Smooth muscle cell (in vitro differentiated cells): ENCODE data around the gene CFAP100. TPM values are rescaled to one million over a fixed set of nuclear protein-coding genes. Genes with fewer than 3 reads are reported as not detected.

ENCODE experiments used
- DNase-seq: peaks from one replicate; lab custom pipeline; 2025; ENCODE audit not compliant: unreplicated experiment; lab: John Stamatoyannopoulos, UW
- H2AFZ ChIP-seq: fragments of 200-600 bp; sonication (generic); 2 replicates; pipeline ENCODE4 v1.6.0; 2016; ENCODE audit warnings: antibody characterized with exemption, low read depth, mild to moderate bottlenecking
- H3F3A ChIP-seq: fragments of 200-600 bp; sonication (generic); 2 replicates; pipeline ENCODE4 v1.6.0; 2017; ENCODE audit warnings: antibody characterized with exemption, low read depth
- H3K27ac ChIP-seq: fragments of 200-600 bp; sonication (generic); 2 replicates; pipeline ENCODE4 v1.5.1; 2016; ENCODE audit warnings: low read depth, mild to moderate bottlenecking
- H3K27me3 ChIP-seq: fragments of 200-600 bp; sonication (generic); 2 replicates; pipeline ENCODE4 v1.6.1; 2016; ENCODE audit warnings: low read depth, mild to moderate bottlenecking
- H3K36me3 ChIP-seq: fragments of 200-600 bp; sonication (generic); 2 replicates; pipeline ENCODE4 v1.5.1; 2016; ENCODE audit warnings: low read depth
- H3K4me1 ChIP-seq: fragments of 200-600 bp; sonication (generic); 2 replicates; pipeline ENCODE4 v1.5.1; 2016; ENCODE audit warnings: low read depth
- H3K4me2 ChIP-seq: fragments of 200-600 bp; sonication (generic); 2 replicates; pipeline ENCODE4 v1.6.0; 2016; ENCODE audit warnings: mild to moderate bottlenecking
- H3K4me3 ChIP-seq: fragments of 200-600 bp; sonication (generic); 2 replicates; pipeline ENCODE4 v1.5.1; 2016; ENCODE audit warnings: mild to moderate bottlenecking
- H3K79me2 ChIP-seq: fragments of 200-600 bp; sonication (generic); 2 replicates; pipeline ENCODE4 v1.6.0; 2016; ENCODE audit warnings: low read depth, mild to moderate bottlenecking
- H3K9ac ChIP-seq: fragments of 200-600 bp; sonication (generic); 2 replicates; pipeline ENCODE4 v1.6.0; 2016; ENCODE audit warnings: low read depth
- H3K9me3 ChIP-seq: fragments of 200-600 bp; sonication (generic); replicated peaks from 2 replicates; pipeline ENCODE4 v1.5.1; 2016; ENCODE audit warnings: low read depth
- H4K20me1 ChIP-seq: fragments of 200-600 bp; sonication (generic); 2 replicates; pipeline ENCODE4 v1.6.0; 2016; ENCODE audit warnings: low read depth
- CTCF ChIP-seq: fragments of 200-600 bp; sonication (generic); IDR thresholded peaks from 2 replicates; pipeline ENCODE4 v1.5.1; 2017; ENCODE audit warnings: borderline replicate concordance, mild to moderate bottlenecking, antibody characterized with exemption; ENCODE audit not compliant: insufficient read depth, poor library complexity, severe bottlenecking
- WGBS: methylation state at CpG from one replicate; pipeline ENCODE4 v1.1.7; 2016; ENCODE audit warnings: low lambda C conversion rate; 5-methylcytosine and 5-hydroxymethylcytosine counted together
- polyA plus RNA-seq: library from polyadenylated mRNA; unstranded; fragments of >200 nt; fragmentation: Nextera tagmentation; extraction: Ambion mirVana; gene quantifications from 2 replicates; pipeline ENCODE4 v1.2.1, GENCODE V29; 2016
- total RNA-seq: library from RNA; depleted of rRNA; stranded (reverse); fragments of >200 nt; gene quantifications from 2 replicates; pipeline ENCODE4 v1.2.3, GENCODE V29; 2014

CFAP100 gene
- total and polyA plus RNA-seq, 2 experiments from 2014 or later = not detected

- H3K79me2 ChIP-seq = peaks cover 18% of the 10 kb centered on the region
These were observed 68.8 kb downstream of the CFAP100 start for GRCh38 chr3:126463521-126463920.

GRCh38 chr3:126464093-126464492 is 69.4 kb downstream of the CFAP100 start:
- DNase-seq = no peak
- WGBS = 97% methylated on average over 4 of the region's 4 CpGs
- Histone ChIP-seq H3K27me3 (no peaks in the 10 kb centered on the region), H3K36me3 (peaks cover 14% of the 10 kb centered on the region), H3K4me1 (no peaks in the 10 kb centered on the region), H4K20me1 (peaks cover 62% of the 10 kb centered on the region), H3K79me2 (peaks cover 23% of the 10 kb centered on the region), H3F3A (no peaks in the 10 kb centered on the region), H2AFZ (no peak overlapping the region), H3K4me2 (no peak overlapping the region), H3K4me3 (no peak overlapping the region), H3K9ac (no peak overlapping the region), H3K9me3 (no peaks in the 10 kb centered on the region), H3K27ac (no peak overlapping the region)
- TF ChIP-seq CTCF = no peak

More at GRCh38 chr3:126463521-126463920, 68.8 kb downstream of the CFAP100 start:
- H3K9ac ChIP-seq = no peak overlapping the region
- 94% methylated on average over 2 of the region's 2 CpGs for WGBS
- H3F3A ChIP-seq = no peaks in the 10 kb centered on the region
- H3K4me3 ChIP-seq = no peak overlapping the region
- no peak for DNase-seq
- H3K9me3 ChIP-seq = no peaks in the 10 kb centered on the region
- peaks cover 18% of the 10 kb centered on the region for H3K36me3 ChIP-seq
- no peak overlapping the region for H3K4me2 ChIP-seq
- H3K4me1 ChIP-seq = no peaks in the 10 kb centered on the region
- H4K20me1 ChIP-seq = peaks cover 60% of the 10 kb centered on the region
- H2AFZ ChIP-seq = no peak overlapping the region
- no peak overlapping the region for H3K27ac ChIP-seq
- H3K27me3 ChIP-seq = no peaks in the 10 kb centered on the region
- no peak for TF ChIP-seq CTCF

- no peaks in the 10 kb centered on the region for H3K4me1 ChIP-seq
- no peaks in the 10 kb centered on the region for H3K27me3 ChIP-seq
- TF ChIP-seq CTCF = no peak
- H3K4me2 ChIP-seq = no peak overlapping the region
- no peak for DNase-seq
- no peak overlapping the region for H3K27ac ChIP-seq
- no peaks in the 10 kb centered on the region for H3K9me3 ChIP-seq
- no peak overlapping the region for H3K9ac ChIP-seq
- H3F3A ChIP-seq = no peaks in the 10 kb centered on the region
- no peak overlapping the region for H3K4me3 ChIP-seq
- 93% methylated on average over 4 of the region's 4 CpGs for WGBS
- H3K36me3 ChIP-seq = peaks cover 15% of the 10 kb centered on the region
- peaks cover 27% of the 10 kb centered on the region for H3K79me2 ChIP-seq
- no peak overlapping the region for H2AFZ ChIP-seq
- H4K20me1 ChIP-seq = peaks cover 66% of the 10 kb centered on the region
These were observed 69.8 kb downstream of the CFAP100 start for GRCh38 chr3:126464494-126464893.

- Histone ChIP-seq H3K36me3 (peaks cover 20% of the 10 kb centered on the region), H3K27ac (no peak overlapping the region), H3F3A (no peaks in the 10 kb centered on the region), H3K4me2 (no peak overlapping the region), H2AFZ (no peak overlapping the region), H4K20me1 (peaks cover 68% of the 10 kb centered on the region), H3K27me3 (no peaks in the 10 kb centered on the region), H3K79me2 (peaks cover 32% of the 10 kb centered on the region), H3K9ac (no peak overlapping the region), H3K9me3 (no peaks in the 10 kb centered on the region), H3K4me3 (no peak overlapping the region), H3K4me1 (no peaks in the 10 kb centered on the region)
- no peak for DNase-seq
- 97% methylated on average over 11 of the region's 11 CpGs for WGBS
- no peak for TF ChIP-seq CTCF
These were observed 70.3 kb downstream of the CFAP100 start for GRCh38 chr3:126464997-126465396.
